HEK293 (cell line): Measurements from ENCODE around the gene EXD3.

ENCODE experiments used
- CTCF ChIA-PET: fragments of 350-600 bp; formaldehyde crosslinking; extraction: SDS; loops from one replicate; lab custom pipeline; 2021; ENCODE audit warnings: antibody characterized with exemption; lab: Yijun Ruan, JAX
- POLR2A ChIA-PET: fragments of 300-600 bp; formaldehyde crosslinking; extraction: SDS; loops from one replicate; lab custom pipeline; 2020; ENCODE audit warnings: antibody characterized with exemption, inconsistent platforms; lab: Yijun Ruan, JAX
- H3K27ac ChIP-seq: fragments of 200-500 bp; sonication (Bioruptor generic); 2 replicates; pipeline ENCODE4 v1.5.1; 2014; ENCODE audit warnings: low read depth, low read length, control low read depth, inconsistent platforms; ENCODE audit errors: extremely low read depth
- H3K36me3 ChIP-seq, 2 experiments: fragments of 200-500 bp in 1 of 2; sonication (Bioruptor generic) in 1 of 2; 1 replicate in 1 of 2; 2 replicates in 1 of 2; pipeline ENCODE4 v1.5.1; 2014 to 2017; ENCODE audit warnings: inconsistent platforms in 2 of 2, low read length in 2 of 2; ENCODE audit not compliant: control insufficient read depth in 2 of 2, insufficient read depth in 1 of 2
- H3K4me1 ChIP-seq: fragments of 200-500 bp; sonication (Bioruptor generic); 2 replicates; pipeline ENCODE4 v1.5.1; 2014; ENCODE audit warnings: mild to moderate bottlenecking, low read length, inconsistent platforms; ENCODE audit not compliant: control insufficient read depth, insufficient read depth
- H3K4me3 ChIP-seq: 2 replicates; pipeline ENCODE4 v1.5.1; 2011; ENCODE audit warnings: low read depth, mild to moderate bottlenecking, control low read depth, low read length, moderate library complexity
- H3K9me3 ChIP-seq: fragments of 200-500 bp; sonication (Bioruptor generic); 2 replicates; pipeline ENCODE4 v1.5.1; 2014; ENCODE audit warnings: low read depth, low read length, inconsistent platforms; ENCODE audit not compliant: control insufficient read depth, insufficient read depth
- CTCF ChIP-seq: fragments of 450-650 bp; formaldehyde crosslinking; IDR thresholded peaks from 2 replicates; pipeline ENCODE4 v1.5.1; 2016; ENCODE audit warnings: missing biosample characterization, missing genetic modification characterization
- EGR2 ChIP-seq: fragments of 450-650 bp; formaldehyde crosslinking; IDR thresholded peaks from 2 replicates; pipeline ENCODE4 v1.5.1; 2016; ENCODE audit warnings: low read depth, missing biosample characterization, missing genetic modification characterization
- HOXD13 ChIP-seq: sonication (generic); formaldehyde crosslinking; IDR thresholded peaks from 2 replicates; pipeline ENCODE4 v1.8.0; 2022; ENCODE audit warnings: missing genetic modification reagents, borderline replicate concordance
- KLF8 ChIP-seq: fragments of 450-650 bp; formaldehyde crosslinking; IDR thresholded peaks from 2 replicates; pipeline ENCODE4 v1.5.1; 2016; ENCODE audit warnings: missing biosample characterization, missing genetic modification characterization
- SETDB1 ChIP-seq: IDR thresholded peaks from one replicate; pipeline ENCODE4 v1.6.1; 2017; ENCODE audit warnings: mild to moderate bottlenecking, low read length, moderate library complexity, mixed read lengths; ENCODE audit not compliant: insufficient read length
- ZBTB44 ChIP-seq: fragments of 450-650 bp; IDR thresholded peaks from 2 replicates; pipeline ENCODE4 v1.5.1; 2018; ENCODE audit warnings: missing biosample characterization, mild to moderate bottlenecking, missing genetic modification characterization
- ZBTB49 ChIP-seq: fragments of 450-650 bp; formaldehyde crosslinking; IDR thresholded peaks from 2 replicates; pipeline ENCODE4 v1.5.1; 2016; ENCODE audit warnings: missing biosample characterization, missing genetic modification characterization, low read depth
- ZIC2 ChIP-seq: fragments of 450-650 bp; formaldehyde crosslinking; IDR thresholded peaks from 2 replicates; pipeline ENCODE4 v1.5.1; 2016; ENCODE audit warnings: missing biosample characterization, missing genetic modification characterization
- ZNF280C ChIP-seq: fragments of 450-650 bp; formaldehyde crosslinking; IDR thresholded peaks from 2 replicates; pipeline ENCODE4 v1.5.1; 2016; ENCODE audit warnings: missing biosample characterization, missing genetic modification characterization
- ZNF335 ChIP-seq: fragments of 450-650 bp; formaldehyde crosslinking; conservative IDR thresholded peaks from 2 replicates; pipeline ENCODE4 v1.5.1; 2016; ENCODE audit warnings: missing biosample characterization, missing genetic modification characterization
- ZNF362 ChIP-seq: fragments of 450-650 bp; formaldehyde crosslinking; IDR thresholded peaks from 2 replicates; pipeline ENCODE4 v1.5.1; 2016; ENCODE audit warnings: missing biosample characterization, missing genetic modification characterization
- ZNF398 ChIP-seq: fragments of 450-650 bp; formaldehyde crosslinking; IDR thresholded peaks from 2 replicates; pipeline ENCODE4 v1.5.1; 2017; ENCODE audit warnings: missing biosample characterization, missing genetic modification characterization
- ZNF529 ChIP-seq: fragments of 450-650 bp; formaldehyde crosslinking; IDR thresholded peaks from 2 replicates; pipeline ENCODE4 v1.5.1; 2017; ENCODE audit warnings: missing genetic modification characterization, missing biosample characterization; ENCODE audit not compliant: insufficient replicate concordance

EXD3 gene

GRCh38 chr9:137336735-137337134, 86.2 kb downstream of the EXD3 start:
- no peaks in the 10 kb centered on the region for H3K9me3 ChIP-seq
- no peak overlapping the region for H3K4me3 ChIP-seq
- ChIA-PET POLR2A (interaction anchor here (0.7 kb wide), 1 partner anchor 100 kb away, joined by 3 read pairs; no protein-coding TSS in a partner anchor), CTCF (no interaction called here)
- no peak overlapping the region for H3K27ac ChIP-seq
- TF ChIP-seq ZIC2 (tag by site-specific recombination): no peak
- TF ChIP-seq ZNF280C (tag by site-specific recombination): no peak
- no peak for TF ChIP-seq ZNF362 (tag by site-specific recombination)
- peak; percentile 45 for TF ChIP-seq SETDB1
- no peak for TF ChIP-seq CTCF (tag by site-specific recombination)
- no peak for TF ChIP-seq ZBTB44
- no peak for TF ChIP-seq KLF8 (tag by site-specific recombination)
- H3K36me3 ChIP-seq: no peaks in the 10 kb centered on the region
- H3K4me1 ChIP-seq: no peaks in the 10 kb centered on the region

GRCh38 chr9:137333016-137333671, 89.8 kb downstream of the EXD3 start:
- no peaks in the 10 kb centered on the region for H3K36me3 ChIP-seq
- H3K9me3 ChIP-seq: no peaks in the 10 kb centered on the region
- H3K27ac ChIP-seq: no peak overlapping the region
- no peaks in the 10 kb centered on the region for H3K4me1 ChIP-seq
- POLR2A ChIA-PET: no interaction called here
- CTCF ChIA-PET: interaction anchor here (0.6 kb wide), 1 partner anchor 526 kb away, joined by 3 read pairs; no protein-coding TSS in a partner anchor
- no peak for TF ChIP-seq ZNF335 (tag by site-specific recombination)
- TF ChIP-seq ZNF398: no peak
- TF ChIP-seq EGR2 (tag by site-specific recombination): no peak
- TF ChIP-seq HOXD13: no peak
- TF ChIP-seq ZNF529: no peak
- TF ChIP-seq ZBTB49 (tag by site-specific recombination): no peak
- H3K4me3 ChIP-seq: no peak overlapping the region
